Omental fat pad (tissue), 4 donors: Measurements from ENCODE around the gene ADSS2. TPM values are rescaled to one million over a fixed set of nuclear protein-coding genes. Genes with fewer than 3 reads are reported as not detected.

ENCODE experiments used
- ATAC-seq: fragments of 150-250 bp; one replicate; pipeline ENCODE4 v1.9.1; 2016; ENCODE audit warnings: mild to moderate bottlenecking, moderate library complexity; ENCODE audit not compliant: low FRiP score
- DNase-seq: peaks from one replicate; pipeline ENCODE4 v3.0.0-alpha.2; 2019; ENCODE audit warnings: low spot score
- total RNA-seq, 4 donors: library from RNA; depleted of rRNA; stranded (reverse); fragments of >200 nt; gene quantifications; one replicate each; pipeline ENCODE4 v1.1.0, GENCODE V29; 2016
- TF ChIP-seq, protein P1 (sequence below), 3 donors: fragments of 450-650 bp; IDR thresholded peaks; one replicate each; pipeline ENCODE4 v1.5.1; 2016 to 2017; ENCODE audit warnings: antibody characterized with exemption in 3 of 3, mild to moderate bottlenecking in 3 of 3, moderate library complexity in 2 of 3

Gene ADSS2
- total RNA-seq, 4 donors from 2014 or later = 21.3 to 41.4 (median 32.4) TPM

DNA sequence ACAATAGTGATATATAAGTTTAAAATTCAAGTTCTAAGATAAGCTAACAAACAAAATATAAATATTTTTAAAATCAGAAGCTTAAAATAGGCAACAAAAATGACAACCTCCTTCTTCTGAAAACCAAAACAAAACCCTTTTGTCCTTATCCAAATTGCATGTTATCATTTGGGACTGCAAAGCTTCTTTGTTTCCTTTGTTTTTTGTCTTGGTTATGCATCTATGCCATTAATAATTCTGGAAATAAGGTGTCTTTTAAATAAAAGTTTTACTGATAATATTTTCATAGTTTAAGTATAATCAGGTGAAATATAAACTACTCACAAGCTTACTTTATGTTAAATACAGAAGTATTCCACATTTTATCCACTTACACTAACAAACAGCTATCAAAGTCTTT lies 20.5 kb downstream of the ADSS2 start:
- DNase-seq (no peak), ATAC-seq (no peak)
- TF ChIP-seq, protein P1, sequence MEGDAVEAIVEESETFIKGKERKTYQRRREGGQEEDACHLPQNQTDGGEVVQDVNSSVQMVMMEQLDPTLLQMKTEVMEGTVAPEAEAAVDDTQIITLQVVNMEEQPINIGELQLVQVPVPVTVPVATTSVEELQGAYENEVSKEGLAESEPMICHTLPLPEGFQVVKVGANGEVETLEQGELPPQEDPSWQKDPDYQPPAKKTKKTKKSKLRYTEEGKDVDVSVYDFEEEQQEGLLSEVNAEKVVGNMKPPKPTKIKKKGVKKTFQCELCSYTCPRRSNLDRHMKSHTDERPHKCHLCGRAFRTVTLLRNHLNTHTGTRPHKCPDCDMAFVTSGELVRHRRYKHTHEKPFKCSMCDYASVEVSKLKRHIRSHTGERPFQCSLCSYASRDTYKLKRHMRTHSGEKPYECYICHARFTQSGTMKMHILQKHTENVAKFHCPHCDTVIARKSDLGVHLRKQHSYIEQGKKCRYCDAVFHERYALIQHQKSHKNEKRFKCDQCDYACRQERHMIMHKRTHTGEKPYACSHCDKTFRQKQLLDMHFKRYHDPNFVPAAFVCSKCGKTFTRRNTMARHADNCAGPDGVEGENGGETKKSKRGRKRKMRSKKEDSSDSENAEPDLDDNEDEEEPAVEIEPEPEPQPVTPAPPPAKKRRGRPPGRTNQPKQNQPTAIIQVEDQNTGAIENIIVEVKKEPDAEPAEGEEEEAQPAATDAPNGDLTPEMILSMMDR (IDR thresholded peaks at IDR 0.05) = no peak

DNA sequence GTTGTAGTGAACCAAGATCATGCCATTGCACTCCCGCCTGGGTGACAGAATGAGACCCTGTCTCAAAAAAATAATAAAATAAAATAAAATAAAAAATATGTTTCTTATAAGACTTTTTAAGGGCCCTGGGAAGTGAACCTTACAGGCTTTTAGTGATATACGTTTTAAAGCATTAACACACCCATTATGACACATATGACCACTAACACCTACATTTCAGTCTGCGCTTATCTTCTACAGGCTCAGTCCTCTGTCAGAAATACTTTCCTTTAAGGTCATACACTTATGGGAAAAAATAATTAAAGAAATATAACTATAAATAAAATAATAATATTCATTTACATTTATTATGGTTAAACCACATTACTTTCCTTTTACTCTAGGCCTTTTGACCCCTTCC lies 21.9 kb downstream of the ADSS2 start:
- TF ChIP-seq, protein P1 (IDR thresholded peaks at IDR 0.05) = no peak
- DNase-seq (no peak), ATAC-seq (no peak)

DNA sequence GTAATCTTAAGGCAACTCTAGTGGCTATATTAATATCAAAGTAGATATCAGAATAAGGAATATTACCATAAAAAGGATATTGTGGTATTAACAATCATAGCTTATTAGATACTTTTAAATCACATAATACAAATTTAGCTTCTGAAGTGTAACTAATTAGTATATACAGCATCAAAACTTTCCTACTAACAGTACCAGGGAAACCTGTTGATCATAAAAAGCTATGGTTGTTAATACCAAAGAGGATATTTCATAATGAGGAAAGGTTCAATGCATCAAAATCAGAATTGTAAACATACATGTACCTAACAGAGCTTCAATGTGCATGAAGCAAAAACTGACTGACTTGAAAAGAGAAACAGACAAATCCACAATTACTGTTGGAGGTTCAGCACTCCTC lies 24.1 kb downstream of the ADSS2 start:
- DNase-seq (no peak), ATAC-seq (no peak)
- TF ChIP-seq, protein P1 (IDR thresholded peaks at IDR 0.05) = no peak

DNA sequence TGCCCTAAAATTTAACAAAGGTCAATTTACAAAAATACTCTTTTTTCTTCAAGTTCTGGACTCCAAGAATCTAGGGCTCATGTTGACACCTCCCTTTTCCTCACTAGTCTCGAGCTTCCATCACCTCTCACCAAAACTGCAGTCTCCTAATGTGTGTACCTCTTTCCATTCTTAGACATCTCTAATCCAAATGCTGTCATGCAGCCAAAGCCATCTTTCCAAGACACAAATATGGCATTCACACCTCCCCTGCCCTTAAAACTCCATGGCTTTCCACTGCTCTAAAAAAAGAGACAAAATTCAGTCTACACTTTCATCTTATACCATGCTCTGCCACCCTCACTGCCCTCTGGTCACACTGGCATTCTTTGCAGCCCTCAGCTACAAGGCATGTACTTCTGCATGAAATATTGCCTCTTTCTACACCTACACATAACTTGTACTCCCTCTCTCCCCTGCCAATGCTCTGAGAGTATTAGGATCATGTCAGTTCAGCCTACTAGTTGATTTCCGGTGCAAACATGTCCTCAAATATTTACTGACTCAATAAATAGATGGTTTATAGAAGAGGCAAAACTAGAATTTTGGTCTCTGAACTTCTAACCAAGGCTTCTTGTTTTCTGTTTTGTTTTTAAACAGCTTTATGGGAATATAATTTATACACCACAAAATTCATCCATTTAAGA lies 26.9 kb downstream of the ADSS2 start:
- no peak for DNase-seq
- TF ChIP-seq, protein P1 (IDR thresholded peaks at IDR 0.05) = no peak
- no peak for ATAC-seq

DNA sequence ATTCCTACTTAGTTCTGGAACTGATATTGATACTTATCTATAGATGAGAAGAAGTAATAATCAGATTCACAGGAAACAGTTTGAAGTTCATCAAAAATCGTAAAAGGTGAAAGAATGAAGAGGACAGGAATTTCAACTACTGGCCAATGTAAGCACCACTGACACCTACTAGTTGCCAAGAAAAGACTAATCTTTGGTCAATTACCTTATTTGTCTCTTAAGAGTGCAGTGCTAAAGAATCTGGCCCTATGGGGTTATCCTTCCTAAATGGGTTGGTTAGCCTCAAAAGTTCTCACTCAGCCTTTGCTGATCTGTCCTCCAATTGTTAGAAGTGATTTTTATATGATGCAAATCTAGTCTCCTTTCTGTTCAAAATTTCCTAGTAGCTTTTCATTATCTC lies 29.5 kb downstream of the ADSS2 start:
- TF ChIP-seq, protein P1 (IDR thresholded peaks at IDR 0.05) = no peak
- ATAC-seq = no peak
- DNase-seq = no peak

DNA sequence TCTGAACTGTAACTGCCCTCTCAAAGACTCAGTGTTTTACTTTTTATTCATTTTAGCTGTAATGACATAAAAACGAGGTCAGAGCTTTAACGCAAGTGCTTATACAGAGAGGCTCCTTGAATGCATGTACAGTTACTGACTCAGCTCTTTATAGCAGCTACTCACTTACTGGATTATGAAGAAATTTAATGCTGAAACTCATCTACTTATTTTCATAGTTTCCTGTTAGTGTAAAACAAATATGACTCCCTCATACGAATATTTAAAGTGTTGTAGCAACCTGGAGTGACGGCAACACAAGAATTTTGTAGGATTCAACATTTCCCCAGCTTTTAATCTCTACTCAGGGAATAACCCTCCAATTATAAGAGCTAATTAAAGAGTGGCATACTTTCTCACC lies 32.7 kb downstream of the ADSS2 start:
- TF ChIP-seq, protein P1 (IDR thresholded peaks at IDR 0.05) = no peak
- DNase-seq (no peak), ATAC-seq (no peak)

DNA sequence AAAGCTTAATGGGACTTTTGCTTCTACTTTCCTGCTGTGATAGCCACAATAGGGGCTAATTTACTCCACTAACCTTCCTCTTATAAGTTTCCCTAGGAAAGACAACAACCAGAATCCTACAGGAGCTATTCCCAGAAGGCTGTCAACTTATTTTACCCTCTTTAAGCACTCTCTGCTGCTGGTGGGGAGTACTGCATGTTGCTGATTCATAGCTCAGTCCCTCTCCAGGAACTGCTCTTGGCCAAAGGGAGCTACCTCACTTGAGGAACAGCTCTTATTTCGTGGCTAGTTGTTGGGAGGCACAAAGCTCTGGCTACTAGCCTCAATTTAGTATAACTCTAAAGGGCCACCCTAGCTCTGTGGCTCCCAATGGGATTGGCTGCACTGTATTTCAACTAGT lies 37.2 kb downstream of the ADSS2 start:
- TF ChIP-seq, protein P1 (IDR thresholded peaks at IDR 0.05) = no peak
- ATAC-seq (no peak), DNase-seq (no peak)
